H1 (cell line): ENCODE data around the gene CEP192. TPM values are rescaled to one million over a fixed set of nuclear protein-coding genes. Genes with fewer than 3 reads are reported as not detected.

Source experiments
- MAFK ChIP-seq: IDR thresholded peaks from 2 replicates; pipeline ENCODE4 v1.6.1; 2012; ENCODE audit warnings: low read depth, mild to moderate bottlenecking, improper control_type of control experiment, low read length
- RXRA ChIP-seq: IDR thresholded peaks from 2 replicates; pipeline ENCODE4 v1.6.1; 2011; ENCODE audit warnings: low read depth, mild to moderate bottlenecking, low read length, moderate library complexity; ENCODE audit not compliant: insufficient read depth
- ZNF274 ChIP-seq: IDR thresholded peaks from 2 replicates; pipeline ENCODE4 v1.7.0; 2012; ENCODE audit warnings: low read length, borderline replicate concordance; ENCODE audit errors: extremely low read depth
- polyA plus RNA-seq, 7 experiments: library from polyadenylated mRNA; depleted of rRNA in 3 of 7; stranded (reverse) in 5 of 7; unstranded in 2 of 7; fragments of >200 nt in 5 of 7; fragments of 200-250 nt in 2 of 7; gene quantifications; 1 replicate in 5 of 7; 2 replicates in 1 of 7; 4 replicates in 1 of 7; pipeline versions ENCODE4 v1.2.1 to v1.2.3, GENCODE V29; 2011 to 2013; ENCODE audit warnings: missing spikeins in 2 of 7, mixed read lengths in 2 of 7
- total RNA-seq: library from RNA; stranded (reverse); fragmentation: NEBNext Ultra II Directional; extraction: Animal tissue kit (Norgen Biotek cat#: 25700); gene quantifications from 2 replicates; pipeline ENCODE4 v1.2.1, GENCODE V29; 2021

The CEP192 gene
- total and polyA plus RNA-seq, 2 of the 8 experiments (the other 6 are each of a cell fraction or from before 2014, with no cell fraction given) = 13.4 to 23.1 TPM

DNA sequence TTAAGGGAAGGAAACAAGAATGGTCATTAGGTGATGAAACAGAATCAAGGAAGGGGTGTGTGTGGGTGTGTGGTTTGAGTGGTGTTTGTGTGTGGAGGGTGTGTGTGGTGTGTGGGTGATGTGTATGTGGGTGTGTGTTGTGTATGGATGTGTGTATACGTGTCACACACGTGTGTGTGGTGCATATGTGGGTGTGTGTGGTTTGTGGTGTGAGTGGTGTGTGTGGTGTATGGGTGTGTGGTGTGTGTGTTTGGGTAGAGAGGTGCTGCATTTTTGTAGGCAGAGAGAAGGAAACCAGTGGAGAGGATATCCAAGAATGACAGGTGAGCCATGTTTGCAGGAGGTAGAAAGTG is 1.1 kb upstream of the CEP192 start (continued):
- TF ChIP-seq RXRA (no peak), ZNF274 (no peak), MAFK (no peak)
